GM12873 (cell line): ENCODE measurements around the gene NKD1.

Experiments used
- CTCF ChIP-seq: IDR thresholded peaks from 2 replicates; pipeline ENCODE4 v1.5.1; 2012; ENCODE audit warnings: low read depth, mild to moderate bottlenecking, moderate library complexity, low read length, control low read depth; ENCODE audit not compliant: insufficient read depth; ENCODE audit errors: missing control alignments

The NKD1 gene

GRCh38 chr16:50516401-50516800 lies 31.8 kb upstream of the NKD1 start:
- no peak for TF ChIP-seq CTCF

DNA sequence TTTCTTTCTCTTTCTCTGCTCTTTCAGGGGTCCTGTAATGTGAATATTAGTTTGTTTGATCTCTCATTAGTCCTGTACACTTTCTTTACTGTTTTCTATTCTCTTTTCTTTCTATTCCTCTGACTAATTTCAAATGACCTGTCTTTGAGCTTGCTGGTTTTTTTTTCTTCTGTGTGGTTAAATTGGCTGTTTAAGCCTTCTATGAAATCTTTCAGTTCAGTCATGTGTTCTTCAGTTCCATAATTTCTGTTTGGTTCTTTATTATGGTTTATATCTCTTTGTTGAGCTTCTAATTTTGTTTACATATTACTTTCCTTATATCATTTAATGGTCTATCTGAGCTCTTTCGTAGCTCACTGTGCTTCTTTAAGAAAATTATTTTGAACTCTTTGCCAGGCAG lies 31.3 kb upstream of the NKD1 start:
- no peak for TF ChIP-seq CTCF

DNA sequence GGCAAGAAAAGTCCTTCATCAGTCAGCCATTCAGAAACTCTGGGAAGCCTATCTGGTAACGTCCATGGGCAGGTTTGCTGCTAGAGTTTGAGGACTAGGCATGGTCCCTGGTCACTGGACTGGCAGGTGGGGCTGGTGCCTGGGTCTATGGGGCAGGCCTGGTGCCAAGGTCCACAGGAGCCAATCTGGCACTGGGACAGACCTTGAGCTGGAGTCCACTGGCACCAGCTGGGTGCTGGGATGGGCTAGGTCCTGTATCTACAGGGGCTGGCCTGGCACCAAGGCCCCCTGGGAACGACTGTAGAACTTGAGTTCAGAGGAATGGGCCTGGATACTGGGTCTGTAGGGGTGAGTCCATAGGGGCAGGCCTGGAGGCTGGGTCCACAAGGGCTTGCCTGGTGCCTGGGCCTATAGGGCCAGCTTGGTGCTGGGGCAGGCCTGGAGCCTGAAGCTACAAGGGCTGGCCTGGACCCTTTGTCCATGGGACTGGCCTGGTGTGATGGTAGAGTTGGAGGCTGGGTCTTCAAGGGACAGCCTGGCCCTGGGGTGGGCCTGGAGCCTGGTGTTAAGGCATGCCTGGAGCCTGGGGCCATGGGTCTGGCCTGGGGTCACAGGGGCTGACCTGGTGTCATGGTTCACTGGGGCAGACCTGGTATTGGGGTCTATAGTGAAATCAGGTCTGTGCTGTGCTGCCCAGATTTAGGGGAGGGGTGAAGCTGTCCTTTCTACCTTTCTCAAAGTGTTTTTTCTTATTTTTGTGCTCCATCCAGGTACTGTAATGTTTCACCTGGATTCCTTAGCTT lies 30.5 kb upstream of the NKD1 start:
- TF ChIP-seq CTCF, result no peak

DNA sequence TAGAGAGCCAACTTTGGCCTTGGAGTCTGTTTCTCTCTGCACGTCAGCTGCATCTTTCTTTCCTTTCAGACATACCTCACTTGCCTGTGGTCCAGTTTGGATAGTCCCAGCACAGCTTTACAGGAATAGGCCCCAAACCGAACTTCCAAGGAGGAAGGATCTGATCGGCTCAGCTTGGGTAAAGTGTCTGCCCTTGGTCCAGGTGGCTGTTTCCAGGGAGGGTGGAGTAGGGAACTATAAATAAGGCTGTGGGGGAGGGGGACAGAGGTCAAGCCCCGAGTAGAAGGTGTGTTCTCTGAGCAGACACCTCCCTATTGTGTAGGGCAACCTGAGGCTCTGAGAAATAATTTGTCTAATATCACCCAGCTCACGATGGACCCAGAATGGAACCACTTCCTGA lies 29.2 kb upstream of the NKD1 start:
- no peak for TF ChIP-seq CTCF

GRCh38 chr16:50519602-50520001 lies 28.6 kb upstream of the NKD1 start:
- no peak for TF ChIP-seq CTCF

- no peak for TF ChIP-seq CTCF
These were observed 27.5 kb upstream of the NKD1 start for GRCh38 chr16:50520451-50521245.

DNA sequence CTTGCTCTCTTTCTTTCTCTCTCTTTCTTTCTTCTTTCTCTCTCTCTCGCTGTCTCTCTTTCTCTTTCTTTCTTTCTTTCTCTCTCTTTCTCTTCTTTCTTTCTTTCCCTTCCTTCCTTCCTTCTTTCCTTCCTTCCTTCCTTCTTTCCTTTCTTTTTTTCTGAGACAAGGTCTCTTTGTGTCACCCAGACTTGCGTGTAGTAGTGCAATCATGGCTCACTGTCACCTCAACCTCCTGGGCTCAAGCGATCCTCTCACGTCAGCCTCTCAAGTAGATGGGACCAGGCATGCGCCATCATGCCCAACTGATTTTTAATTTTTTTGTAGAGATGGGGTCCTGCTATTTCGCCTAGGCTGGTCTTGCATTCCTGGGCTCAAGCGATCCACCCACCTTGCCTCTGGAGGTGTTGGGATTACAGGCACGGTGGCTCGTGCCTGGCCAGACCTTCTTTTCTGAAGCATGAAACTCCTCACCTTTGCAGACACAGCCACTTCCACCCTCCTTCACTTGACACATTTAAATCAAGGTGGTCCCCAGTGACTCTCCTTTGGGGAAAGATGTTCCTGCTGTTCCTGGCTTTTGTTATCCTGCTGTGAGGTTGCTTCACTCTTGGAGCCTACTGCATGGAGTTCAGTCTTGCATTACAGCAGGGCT lies 26.8 kb upstream of the NKD1 start:
- no peak for TF ChIP-seq CTCF
